ENCODE results near the gene TRIM47.
A peak's percentile ranks its signal among the peaks of the same experiment; 100 is the strongest.
"Not testable (repeated sequence)": the region's sequence is repeated elsewhere in the genome, so short reads cannot be mapped to it uniquely, and the experiment has no call there.

Gene TRIM47

GRCh38 chr17:75889454-75889853 is 11.1 kb upstream of the TRIM47 start:
- TF ChIP-seq ZFX (IDR thresholded peaks at IDR 0.05; ENCODE audit: borderline replicate concordance) (no peak), CTCF (IDR thresholded peaks at IDR 0.05) (no peak)
- H3K27ac ChIP-seq, result peak overlapping the region; percentile 34; the same call in 1 of the 2 replicates

GRCh38 chr17:75888484-75888883 is 10.1 kb upstream of the TRIM47 start:
- H3K27ac ChIP-seq, result peak overlapping the region; percentile 34; the same call in 1 of the 2 replicates
- TF ChIP-seq ZFX (IDR thresholded peaks at IDR 0.05; ENCODE audit: borderline replicate concordance) (no peak), CTCF (IDR thresholded peaks at IDR 0.05) (no peak)

GRCh38 chr17:75885860-75886259 is 7.5 kb upstream of the TRIM47 start:
- not testable (repeated sequence) for H3K27ac ChIP-seq

- no peak overlapping the region for H3K27ac ChIP-seq
- TF ChIP-seq ZFX (IDR thresholded peaks at IDR 0.05; ENCODE audit: borderline replicate concordance) (no peak), CTCF (IDR thresholded peaks at IDR 0.05) (no peak)
These were observed 7.0 kb upstream of the TRIM47 start for GRCh38 chr17:75885431-75885830.

- H3K27ac ChIP-seq, result no peak overlapping the region
- TF ChIP-seq CTCF (IDR thresholded peaks at IDR 0.05) (no peak), ZFX (IDR thresholded peaks at IDR 0.05; ENCODE audit: borderline replicate concordance) (no peak)
These were observed 3.5 kb upstream of the TRIM47 start for GRCh38 chr17:75881678-75882454.

- no peak overlapping the region for H3K27ac ChIP-seq
- TF ChIP-seq CTCF (IDR thresholded peaks at IDR 0.05) (no peak), ZFX (IDR thresholded peaks at IDR 0.05; ENCODE audit: borderline replicate concordance) (no peak)
These were observed 1.9 kb upstream of the TRIM47 start for GRCh38 chr17:75880266-75880665.

- no peak for TF ChIP-seq ZFX (IDR thresholded peaks at IDR 0.05; ENCODE audit: borderline replicate concordance)
- TF ChIP-seq CTCF (IDR thresholded peaks at IDR 0.05), result peak; percentile 75
- peak overlapping the region; percentile 96 for H3K27ac ChIP-seq
These were observed 618 bp downstream of the TRIM47 start for GRCh38 chr17:75877752-75878173.
